Activated CD4-positive, alpha-beta T cell treated with anti-CD3 and anti-CD28 coated beads for 24 hours (primary cell): ENCODE data around the gene DOCK3.
"Not testable (repeated sequence)": the region's sequence is repeated elsewhere in the genome, so short reads cannot be mapped to it uniquely, and the experiment has no call there.

ENCODE experiments used
- DNase-seq, 2 donors: peaks; one replicate each; pipeline ENCODE4 v3.0.0-alpha.2; 2020; ENCODE audit warnings: low read depth in 2 of 2

The DOCK3 gene

DNA sequence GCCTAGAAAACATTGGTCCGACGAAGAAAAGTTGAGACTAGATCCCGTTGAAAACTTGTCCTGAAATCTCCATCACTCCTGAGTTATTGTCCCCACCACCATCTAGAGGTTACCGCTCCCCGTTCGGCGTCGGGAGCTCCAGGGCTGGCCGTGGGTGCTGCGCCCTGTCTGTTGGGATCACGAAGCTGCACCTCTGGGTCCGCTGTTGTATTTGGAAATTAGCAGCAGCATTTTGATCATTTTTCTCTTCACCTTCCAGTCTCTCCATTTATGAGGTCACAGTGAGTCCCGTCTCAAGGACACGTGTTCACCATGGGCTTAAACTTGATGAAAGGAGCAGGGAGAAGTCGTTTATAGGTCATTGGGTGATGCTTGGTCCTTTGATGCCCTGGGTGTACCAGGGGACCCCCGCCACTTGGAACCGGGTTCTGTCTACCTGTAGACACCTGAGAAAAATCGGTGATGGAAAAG, 710.9 kb downstream of the DOCK3 start:
- DNase-seq: no peak

- DNase-seq: no peak
Observed at GRCh38 chr3:51386159-51386851, 711.6 kb downstream of the DOCK3 start.

GRCh38 chr3:51386852-51387229, 712.1 kb downstream of the DOCK3 start:
- no peak for DNase-seq

GRCh38 chr3:51387281-51387680, 712.6 kb downstream of the DOCK3 start:
- not testable (repeated sequence) for DNase-seq

DNA sequence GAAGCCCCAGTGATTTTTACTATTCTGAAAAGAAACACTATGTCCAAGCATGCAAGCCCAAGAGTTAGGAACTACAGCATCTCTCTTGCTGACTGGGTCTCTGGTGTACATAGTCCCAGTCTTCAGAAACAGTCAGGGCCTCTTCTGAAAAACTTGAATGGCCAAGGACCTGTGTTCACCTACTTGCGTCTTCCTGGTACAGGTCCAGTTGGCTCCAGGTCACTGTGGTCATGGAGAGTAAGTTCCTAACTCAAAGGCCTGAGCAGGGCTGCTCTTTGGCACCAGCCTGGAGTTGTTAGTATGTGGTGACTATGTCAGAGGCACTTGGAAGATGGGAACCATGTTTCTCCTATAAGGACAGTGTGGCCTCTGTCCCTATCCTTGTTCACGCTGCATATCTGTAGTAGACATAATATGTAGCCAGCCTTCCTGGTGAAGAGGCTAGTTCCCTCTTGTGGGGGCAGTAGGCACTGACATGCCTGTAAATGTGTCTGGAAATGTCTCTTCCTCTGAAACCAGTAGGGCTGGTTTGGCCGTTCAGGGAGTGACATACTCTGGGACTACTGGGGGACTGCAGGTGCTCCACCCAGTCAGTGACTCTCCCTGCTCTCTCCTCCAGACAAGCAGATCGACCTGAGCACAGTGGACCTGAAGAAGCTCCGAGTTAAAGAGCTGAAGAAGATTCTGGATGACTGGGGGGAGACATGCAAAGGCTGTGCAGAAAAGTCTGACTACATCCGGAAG, 713.7 kb downstream of the DOCK3 start:
- DNase-seq: no peak

DNA sequence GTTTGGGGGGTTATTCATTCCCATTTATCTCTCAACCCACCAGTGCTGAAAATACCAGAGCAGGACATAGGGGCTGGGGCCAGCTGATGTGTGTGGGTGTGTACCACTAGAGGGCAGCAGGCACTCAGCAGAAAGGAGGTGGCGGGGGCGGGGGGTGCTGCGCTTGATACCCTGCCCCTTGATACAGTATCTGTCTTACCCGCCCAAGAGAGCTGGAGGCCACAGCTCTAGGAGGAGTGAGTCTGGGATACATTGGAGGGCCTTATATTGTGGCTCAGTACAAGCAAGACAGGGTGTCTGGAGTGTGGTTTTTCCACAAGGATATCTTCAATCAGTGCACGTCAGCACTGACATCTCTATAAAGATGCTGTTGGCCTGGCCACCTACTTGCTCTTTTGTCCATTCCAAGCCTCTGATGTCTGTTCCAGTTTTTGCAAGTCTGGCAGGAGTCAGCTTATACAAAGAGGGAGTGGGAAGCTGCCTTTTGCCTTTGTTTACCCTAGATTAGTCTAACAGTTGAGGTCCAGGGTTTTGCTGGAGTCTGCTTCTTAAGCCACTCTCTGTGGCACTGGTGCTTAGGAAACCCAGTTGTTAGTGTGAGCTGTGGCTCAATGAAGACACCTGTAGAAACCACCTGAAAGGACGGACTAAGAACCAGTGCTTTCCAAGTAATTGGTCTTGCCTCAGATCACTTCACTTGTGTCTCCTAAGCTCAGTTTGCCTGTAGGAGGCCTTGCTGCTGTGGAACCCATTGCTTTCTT, 714.9 kb downstream of the DOCK3 start:
- DNase-seq: no peak

DNA sequence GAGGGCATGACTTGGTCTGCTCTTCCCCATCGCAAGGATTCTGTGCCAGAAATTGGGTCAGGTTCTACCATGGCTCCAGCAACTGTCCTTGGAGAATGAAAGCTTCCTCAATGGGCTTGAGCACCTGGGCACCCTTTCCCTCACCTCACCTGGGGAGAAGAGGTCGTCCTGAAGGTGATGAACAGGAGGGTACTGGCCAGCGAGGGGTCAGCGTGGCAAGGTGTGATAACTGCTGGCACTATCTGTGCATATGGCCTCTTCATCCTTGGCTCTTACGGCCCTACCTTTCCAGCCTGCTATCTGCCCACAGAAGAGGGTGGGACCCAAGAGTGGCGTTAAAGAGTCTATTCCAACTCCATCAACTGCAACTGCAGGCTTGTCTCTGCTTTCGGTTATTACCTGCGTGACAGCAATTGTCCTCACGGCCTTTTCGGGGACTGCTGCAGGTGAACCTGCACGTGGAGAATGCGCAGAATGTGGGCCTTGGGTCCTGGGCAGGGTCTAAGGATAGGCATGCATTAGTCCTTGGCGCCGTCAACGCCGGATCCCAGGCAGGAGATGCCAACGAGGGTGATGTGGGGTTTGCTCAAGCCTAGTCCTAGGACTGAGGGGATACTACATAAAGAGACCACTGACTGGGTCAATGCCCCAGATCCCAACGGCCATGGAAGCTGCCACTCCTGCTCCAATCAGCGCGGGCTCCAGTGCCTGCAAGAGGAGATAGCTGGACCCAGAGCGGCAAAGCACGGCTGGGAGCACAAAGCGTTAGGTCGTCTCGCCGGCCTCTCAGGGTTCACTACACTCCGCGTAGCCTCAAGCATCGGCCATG, 715.7 kb downstream of the DOCK3 start:
- DNase-seq: no peak

DNA sequence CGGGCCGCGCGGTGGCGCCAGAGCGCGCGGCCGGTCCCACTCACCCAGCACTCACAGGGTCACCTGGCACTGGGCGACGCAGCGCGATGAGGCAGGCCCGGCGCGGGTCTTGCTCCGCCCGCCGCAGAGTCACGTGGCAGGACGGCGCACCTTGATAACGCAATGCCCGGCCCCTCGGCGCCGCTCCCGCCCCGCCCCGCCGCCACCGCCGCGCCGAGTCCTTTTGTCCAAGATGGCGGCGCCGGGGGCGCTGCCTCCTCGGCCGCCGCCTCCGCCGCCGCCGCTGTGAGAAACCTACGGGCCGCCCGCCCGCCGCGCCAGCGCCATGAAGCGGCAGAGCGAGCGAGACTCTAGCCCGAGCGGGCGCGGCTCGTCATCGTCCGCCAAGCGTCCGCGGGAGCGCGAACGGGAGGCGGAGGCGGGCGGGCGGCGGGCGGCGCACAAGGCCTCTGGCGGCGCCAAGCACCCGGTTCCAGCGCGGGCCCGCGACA, 716.4 kb downstream of the DOCK3 start, which contains the start of gene RBM15B:
Gene RBM15B, plus strand, starts transcription at position 211 of the 491 bp plus-strand sequence. Its CDS starts 115 bp downstream, at position 326.
- peak; percentile 92 to 95 for DNase-seq

- DNase-seq: no peak
Observed at GRCh38 chr3:51391566-51392354, 717.0 kb downstream of the DOCK3 start.

DNA sequence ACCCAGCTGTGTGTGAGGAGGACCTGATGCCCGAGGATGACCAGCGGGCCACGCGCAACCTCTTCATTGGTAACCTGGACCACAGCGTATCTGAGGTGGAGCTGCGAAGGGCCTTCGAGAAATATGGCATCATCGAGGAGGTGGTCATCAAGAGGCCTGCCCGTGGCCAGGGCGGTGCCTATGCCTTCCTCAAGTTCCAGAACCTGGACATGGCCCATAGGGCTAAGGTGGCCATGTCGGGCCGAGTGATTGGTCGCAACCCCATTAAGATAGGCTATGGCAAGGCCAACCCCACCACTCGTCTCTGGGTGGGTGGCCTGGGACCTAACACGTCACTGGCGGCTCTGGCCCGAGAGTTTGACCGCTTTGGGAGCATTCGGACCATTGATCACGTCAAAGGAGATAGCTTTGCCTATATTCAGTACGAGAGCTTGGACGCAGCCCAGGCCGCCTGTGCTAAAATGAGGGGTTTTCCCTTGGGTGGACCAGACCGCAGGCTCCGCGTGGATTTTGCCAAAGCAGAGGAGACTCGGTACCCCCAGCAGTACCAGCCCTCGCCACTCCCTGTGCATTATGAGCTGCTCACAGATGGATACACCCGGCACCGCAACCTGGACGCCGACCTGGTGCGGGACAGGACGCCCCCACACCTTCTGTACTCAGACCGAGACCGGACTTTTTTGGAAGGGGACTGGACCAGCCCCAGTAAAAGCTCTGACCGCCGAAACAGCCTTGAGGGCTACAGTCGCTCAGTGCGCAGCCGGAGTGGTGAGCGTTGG, 717.8 kb downstream of the DOCK3 start:
- DNase-seq: no peak

GRCh38 chr3:51393134-51393495, 718.4 kb downstream of the DOCK3 start:
- no peak for DNase-seq

- no peak for DNase-seq
Observed at GRCh38 chr3:51393564-51393963, 718.8 kb downstream of the DOCK3 start.

GRCh38 chr3:51394541-51394940, 719.8 kb downstream of the DOCK3 start:
- no peak for DNase-seq

GRCh38 chr3:51395493-51396213, 720.9 kb downstream of the DOCK3 start:
- DNase-seq: no peak

- DNase-seq: no peak
Observed at GRCh38 chr3:51396401-51396800, 721.7 kb downstream of the DOCK3 start.

GRCh38 chr3:51397392-51397791, 722.7 kb downstream of the DOCK3 start:
- no peak for DNase-seq

- no peak for DNase-seq
Observed at GRCh38 chr3:51398595-51399310, 724.0 kb downstream of the DOCK3 start.

- DNase-seq: no peak
Observed at GRCh38 chr3:51400166-51400565, 725.4 kb downstream of the DOCK3 start.
